Left hindlimb (tissue), 1 donor: ENCODE results near the gene ATP2B2.

Experiments used
- DNase-seq: peaks from one replicate; pipeline ENCODE4 v3.0.0-alpha.2; 2018

The ATP2B2 gene

DNA sequence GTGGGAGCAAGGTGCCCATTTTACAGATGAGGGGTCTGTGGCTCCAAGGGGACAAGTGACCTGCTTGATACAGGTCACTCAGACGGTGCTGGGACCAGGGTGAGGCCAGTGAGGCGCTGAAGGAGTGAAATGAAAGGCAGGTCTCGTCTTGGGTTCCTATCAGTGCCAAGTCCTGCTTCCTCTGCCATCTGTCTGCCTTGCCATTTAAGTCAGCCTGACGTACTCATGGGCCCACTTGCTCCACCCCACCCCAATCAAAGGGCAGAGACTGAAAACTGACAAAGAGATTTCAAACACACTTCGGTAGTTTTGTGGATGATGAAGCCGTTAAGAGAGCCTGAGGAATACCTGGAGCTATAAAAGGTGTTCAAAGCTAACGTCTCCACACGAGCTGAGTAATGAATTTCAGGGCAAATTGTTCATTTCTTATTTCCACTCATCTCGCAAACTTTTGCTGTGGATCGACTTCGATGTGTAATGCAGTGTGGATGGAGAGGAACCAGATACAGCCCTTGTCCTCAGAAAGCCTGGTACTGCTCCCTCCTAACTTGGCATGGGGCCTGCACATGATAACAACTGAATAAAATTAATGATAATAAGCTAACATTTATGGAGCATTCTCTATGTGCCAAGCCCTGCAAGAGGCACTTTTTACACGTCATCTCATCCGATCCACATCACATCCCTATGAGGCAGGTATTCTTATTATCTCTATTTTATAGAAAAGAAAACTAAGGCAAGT is 36.6 kb downstream of the ATP2B2 start:
- no peak for DNase-seq

GRCh38 chr3:10467904-10468612 is 37.3 kb downstream of the ATP2B2 start:
- no peak for DNase-seq

GRCh38 chr3:10467204-10467603 is 38.2 kb downstream of the ATP2B2 start:
- no peak for DNase-seq

DNA sequence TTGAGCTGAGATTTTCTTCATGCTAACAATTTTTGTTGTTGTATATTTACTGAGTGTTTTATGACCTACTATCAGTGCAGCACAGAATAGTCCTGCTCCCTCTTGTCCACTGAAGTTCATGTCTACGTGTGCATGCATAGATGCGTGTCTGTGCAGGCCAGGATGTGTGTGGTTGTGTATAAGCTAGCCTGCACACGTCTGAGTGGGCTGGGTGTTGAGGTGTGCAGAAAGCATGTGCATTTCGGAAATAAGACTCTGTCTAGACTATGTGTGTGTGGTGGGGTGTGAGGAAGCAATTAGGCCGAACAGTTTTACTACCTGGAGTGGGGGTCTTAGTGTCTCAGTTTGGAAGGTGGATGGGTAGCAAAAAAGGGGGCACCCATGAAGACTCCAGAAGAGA is 39.2 kb downstream of the ATP2B2 start:
- DNase-seq: no peak

- no peak for DNase-seq
These were observed 40.2 kb downstream of the ATP2B2 start for GRCh38 chr3:10465161-10465560.

DNA sequence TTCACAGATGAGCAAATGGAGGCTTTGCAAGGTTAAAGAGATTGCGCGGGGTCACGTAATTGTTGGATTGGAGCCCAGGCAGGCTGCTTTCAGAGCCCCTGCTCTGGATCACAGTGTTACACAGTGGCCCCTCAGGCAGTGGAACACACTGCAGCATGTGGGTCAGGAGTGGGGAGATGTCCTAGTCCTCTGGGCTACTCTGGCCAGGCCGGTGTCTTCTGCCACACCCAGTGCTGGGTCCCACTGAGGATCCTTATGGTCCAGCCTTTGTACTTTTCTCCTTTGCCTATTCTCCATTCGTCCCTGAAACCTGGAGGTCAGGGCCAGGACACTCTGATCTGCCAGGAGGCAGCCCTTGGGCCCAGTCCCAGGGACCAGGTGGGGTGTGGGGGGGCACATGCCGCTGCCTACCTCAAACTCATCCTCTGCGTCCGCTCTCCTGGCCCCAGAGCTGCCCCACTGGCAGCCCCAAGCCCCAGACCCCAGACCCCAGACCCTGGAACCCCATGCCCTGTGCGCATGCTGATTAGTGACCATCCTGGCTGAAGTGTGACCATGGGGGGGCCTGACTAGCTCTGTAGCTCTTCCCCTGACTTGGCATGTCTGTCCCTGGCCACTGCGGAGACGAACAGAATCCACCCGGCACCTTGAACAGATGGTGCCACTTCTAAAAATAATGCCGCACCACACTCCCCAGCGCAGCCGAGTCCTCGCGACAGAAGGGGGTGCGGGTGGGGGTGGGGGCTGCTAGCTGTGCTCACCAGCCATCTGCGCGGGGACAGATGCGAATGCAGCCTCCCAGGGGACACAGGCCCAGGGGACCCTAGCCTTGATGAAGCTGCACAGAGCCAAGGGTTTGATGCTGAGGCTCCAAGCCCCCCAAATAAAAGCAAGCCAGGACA is 41.6 kb downstream of the ATP2B2 start:
- DNase-seq: no peak

DNA sequence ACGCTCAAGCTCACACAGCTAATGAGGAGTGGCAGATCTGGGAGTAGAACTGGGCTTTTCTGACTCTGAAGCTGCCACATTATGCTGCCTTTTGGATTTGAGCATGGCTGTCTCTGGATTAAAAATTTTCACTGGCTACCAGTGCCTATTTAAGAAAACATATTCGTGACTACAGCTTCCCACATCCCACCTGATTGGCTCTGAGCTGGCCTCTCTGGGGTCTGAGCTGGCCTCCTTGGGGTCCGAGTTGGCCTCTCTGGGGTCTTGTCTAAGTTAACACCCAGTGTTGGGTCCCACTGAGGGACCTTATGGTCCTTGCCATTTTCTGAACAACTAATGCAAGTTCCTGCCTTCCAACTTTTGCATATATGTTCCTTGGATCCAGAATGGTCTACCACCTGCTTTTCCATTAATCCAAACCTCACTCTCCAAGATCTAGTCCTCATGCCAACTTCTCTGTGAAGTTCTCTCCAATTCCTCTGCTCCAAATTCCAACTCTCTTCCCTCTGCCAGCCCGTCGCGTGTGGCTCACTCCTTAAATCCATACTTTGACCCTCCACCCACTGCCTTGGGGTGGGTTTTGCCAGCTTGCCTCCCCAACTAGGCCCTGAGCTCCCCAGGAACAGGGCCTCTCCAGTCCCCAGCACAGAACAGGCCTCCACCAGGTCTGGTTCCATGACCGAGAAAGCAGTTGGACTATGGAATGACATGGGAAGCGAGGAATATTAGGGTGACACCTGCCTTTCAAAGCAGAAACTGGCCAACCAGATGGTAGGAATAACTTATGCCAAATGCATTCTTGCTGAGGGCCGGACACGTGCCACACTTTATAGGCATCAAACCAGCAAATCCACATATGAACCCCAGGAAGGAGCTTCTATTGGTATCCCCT is 42.5 kb downstream of the ATP2B2 start:
- no peak for DNase-seq

DNA sequence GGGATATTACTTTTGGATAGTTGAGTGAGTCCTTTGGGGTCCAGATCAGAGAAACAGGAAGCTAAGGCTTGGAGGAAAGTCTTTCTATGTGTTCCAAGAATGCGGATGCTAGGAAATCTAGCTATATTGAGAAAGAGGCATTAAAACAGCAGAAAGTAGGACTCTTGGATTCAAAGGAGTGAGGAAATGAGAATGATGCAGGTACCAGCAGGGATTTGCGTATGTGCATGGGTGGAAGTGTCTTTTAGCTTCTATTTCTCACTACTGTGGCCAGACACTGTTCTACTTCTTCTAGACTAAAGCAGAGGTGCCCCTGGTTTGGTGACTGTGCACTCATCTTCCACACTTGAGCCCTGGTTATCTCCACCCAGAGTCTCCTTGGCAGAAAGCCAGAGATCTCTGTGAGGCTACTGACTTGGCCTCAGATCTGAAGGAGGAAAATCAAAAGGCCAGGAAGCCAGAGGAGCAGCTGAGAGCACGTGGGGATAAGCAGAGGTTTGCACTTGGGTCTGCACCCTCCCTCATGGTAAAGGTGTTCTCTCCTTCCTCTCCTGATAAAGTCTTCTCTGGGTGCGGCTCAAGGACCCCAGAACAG is 44.3 kb downstream of the ATP2B2 start:
- DNase-seq: no peak

GRCh38 chr3:10459954-10460754 is 45.2 kb downstream of the ATP2B2 start:
- DNase-seq: peak; percentile 57

DNA sequence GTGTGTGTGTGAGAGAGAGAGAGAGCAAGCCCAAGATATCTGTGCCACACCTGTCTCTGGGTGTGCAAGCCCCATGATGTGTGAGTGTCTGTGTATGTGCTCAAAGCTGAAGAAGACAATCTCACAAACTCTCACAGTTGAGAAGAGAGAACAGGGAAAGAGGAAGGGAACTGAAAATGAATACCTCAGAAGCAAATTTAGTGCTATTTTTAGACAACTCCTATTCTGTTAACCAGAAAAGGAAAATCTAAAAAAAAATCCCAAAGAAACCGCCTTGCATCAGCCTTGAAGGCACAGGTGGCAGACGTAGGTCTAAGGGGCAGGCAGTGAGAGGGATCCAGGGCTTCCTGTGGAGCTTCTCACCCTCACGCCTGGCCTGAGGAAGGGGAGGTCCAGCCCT is 47.8 kb downstream of the ATP2B2 start:
- DNase-seq: no peak

DNA sequence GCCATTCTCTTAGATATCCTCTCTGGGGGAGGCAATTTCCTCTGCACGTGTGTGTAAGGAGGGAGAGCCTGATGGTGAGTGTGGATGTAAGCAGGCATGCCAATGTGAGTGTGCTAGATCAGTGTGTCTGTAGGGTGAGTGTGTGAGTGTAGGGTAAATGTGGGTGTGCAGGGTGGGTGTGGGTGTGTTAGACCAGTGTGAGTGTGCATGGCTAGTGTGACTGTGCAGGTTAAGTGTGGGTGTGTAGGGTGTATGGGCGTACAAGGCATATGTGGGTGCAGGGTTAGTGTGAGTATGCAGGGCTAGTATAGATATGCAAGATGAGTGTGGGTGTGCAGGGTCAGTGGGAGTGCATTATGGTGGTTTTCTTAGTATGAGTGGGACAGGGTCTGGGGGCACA is 48.4 kb downstream of the ATP2B2 start:
- no peak for DNase-seq

- no peak for DNase-seq
These were observed 49.9 kb downstream of the ATP2B2 start for GRCh38 chr3:10455545-10455914.

- DNase-seq: no peak
These were observed 50.4 kb downstream of the ATP2B2 start for GRCh38 chr3:10454907-10455544.

- DNase-seq: no peak
These were observed 51.8 kb downstream of the ATP2B2 start for GRCh38 chr3:10453431-10454163.

- DNase-seq: no peak
These were observed 54.6 kb downstream of the ATP2B2 start for GRCh38 chr3:10450494-10451440.

DNA sequence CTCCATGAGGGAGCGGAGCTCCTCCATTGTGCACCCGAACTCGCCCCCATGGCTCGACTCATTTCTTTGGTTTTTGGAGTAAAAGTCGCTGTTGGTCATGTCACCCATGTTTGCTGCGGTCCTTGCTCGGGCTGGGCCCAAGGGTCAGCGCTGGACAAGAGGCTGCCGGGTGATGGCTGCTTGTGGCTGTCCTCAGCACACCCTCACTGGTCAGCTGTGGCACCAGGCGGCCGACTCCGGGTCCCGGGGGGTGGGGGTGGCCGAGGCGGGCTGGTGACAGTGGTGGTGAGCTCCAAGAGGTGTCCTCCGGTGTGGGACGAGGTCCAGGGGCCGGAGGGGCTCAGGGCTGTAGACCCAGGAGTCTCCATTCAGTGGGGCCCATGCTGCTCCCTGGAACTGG is 56.0 kb downstream of the ATP2B2 start:
- no peak for DNase-seq

DNA sequence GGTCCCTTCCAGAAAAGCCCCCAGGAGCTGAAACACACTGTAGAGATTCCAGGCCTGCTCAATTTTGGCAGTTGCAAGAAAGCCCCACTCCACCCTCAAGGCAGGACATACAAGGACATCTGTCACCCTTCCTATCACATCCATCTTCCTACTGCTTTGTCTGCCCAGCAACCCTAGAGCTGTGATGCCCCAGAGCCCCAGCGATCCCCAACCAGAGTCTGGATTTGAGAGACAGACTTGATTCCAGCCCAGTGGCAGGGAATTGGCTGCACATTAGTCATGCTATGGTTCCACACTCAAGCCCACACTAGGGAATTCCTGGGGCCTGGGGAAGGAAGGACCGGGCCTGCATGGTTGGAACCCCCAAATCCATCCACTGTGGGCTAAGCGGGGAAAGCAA is 56.8 kb downstream of the ATP2B2 start:
- DNase-seq: no peak

DNA sequence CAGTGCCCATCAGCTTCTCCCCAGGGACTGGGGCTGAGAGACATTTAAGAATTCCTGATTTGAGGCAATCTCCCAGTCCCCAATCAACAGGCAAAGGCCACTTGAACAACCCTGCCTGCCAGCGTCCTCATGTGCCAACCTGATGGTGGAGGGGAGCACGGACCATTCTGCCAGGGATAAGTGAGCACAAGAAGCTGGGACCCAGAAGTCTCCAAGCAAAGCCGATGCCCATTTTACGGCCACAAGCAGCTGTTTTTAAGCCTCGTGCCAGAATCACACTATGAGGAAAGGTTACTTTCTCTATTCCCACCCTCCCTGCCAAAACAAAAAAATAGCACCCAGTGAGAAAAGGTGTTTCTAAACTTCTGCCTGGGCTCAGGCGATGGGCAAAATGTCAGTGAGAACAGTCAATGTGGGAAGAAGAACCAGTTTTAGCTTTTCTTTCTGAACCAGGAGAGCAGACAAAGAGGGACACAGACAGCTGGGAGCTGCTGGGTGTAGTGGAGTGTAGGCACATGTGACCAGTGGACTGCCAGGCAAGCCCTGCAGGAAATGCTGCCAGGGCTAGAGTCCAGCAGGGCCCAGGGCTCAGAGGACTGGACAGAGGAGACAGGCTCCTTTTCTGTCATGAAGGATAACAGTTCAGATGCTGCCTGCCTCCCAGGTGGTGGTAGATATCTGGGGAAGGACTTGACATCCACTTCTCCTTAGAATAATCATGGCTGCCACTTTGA is 57.7 kb downstream of the ATP2B2 start:
- no peak for DNase-seq
